Prostate gland (tissue), 2 donors: ENCODE results near the gene SERPINB10.
"Not testable (repeated sequence)": the region's sequence is repeated elsewhere in the genome, so short reads cannot be mapped to it uniquely, and the experiment has no call there.

Source experiments
- CTCF ChIP-seq, 4 experiments: fragments of 200-600 bp in 2 of 4; fragments of 450-650 bp in 2 of 4; sonication (generic) in 2 of 4; IDR thresholded peaks; 1 replicate in 3 of 4; 2 replicates in 1 of 4; pipeline ENCODE4 v1.5.1; 2016 to 2019; ENCODE audit warnings: antibody characterized with exemption in 4 of 4, mild to moderate bottlenecking in 2 of 4, moderate library complexity in 2 of 4
- POLR2A ChIP-seq: fragments of 450-650 bp; IDR thresholded peaks from one replicate; pipeline ENCODE4 v1.6.1; 2016; ENCODE audit warnings: antibody characterized with exemption, mild to moderate bottlenecking
- POLR2AphosphoS5 ChIP-seq: sonication (generic); formaldehyde crosslinking; IDR thresholded peaks from one replicate; pipeline ENCODE4 v1.6.1; 2017; ENCODE audit warnings: antibody characterized with exemption

DNA sequence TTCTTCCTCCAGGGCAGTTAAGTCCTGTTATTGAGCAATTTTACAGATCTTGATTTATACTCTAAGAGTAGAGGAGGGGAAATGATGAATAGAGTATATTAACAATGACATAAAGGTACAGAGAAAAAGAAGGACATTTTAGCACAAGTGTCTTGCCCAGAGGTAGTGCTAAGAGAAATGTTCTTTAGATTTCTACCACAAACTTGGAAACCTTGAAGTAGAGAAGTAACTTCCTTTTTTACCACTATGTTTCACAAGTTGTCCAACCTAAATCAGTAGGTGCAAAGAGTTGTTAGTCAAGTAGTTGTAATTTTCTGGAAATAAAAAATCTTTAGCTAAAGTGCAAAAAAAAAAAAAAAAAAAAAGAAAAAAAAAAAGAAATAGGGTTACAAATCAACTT, 21.6 kb downstream of the SERPINB10 start:
- not testable (repeated sequence) for TF ChIP-seq CTCF (IDR thresholded peaks at IDR 0.05); POLR2A; POLR2AphosphoS5
